CD8-positive, alpha-beta memory T cell (primary cell): Measurements from ENCODE around the gene GJB2. TPM values are rescaled to one million over a fixed set of nuclear protein-coding genes. Genes with fewer than 3 reads are reported as not detected.
"Not testable (repeated sequence)": the region's sequence is repeated elsewhere in the genome, so short reads cannot be mapped to it uniquely, and the experiment has no call there.

Source experiments
- CTCF ChIA-PET: fragments of 350-600 bp; sonication (Branson Sonifier 250); formaldehyde crosslinking; loops from one replicate; lab custom pipeline; 2021; ENCODE audit warnings: antibody characterized with exemption; lab: Charles Lee
- POLR2A ChIA-PET: fragments of 350-600 bp; sonication (Branson Sonifier 250); formaldehyde crosslinking; loops from one replicate; lab custom pipeline; 2021; ENCODE audit warnings: antibody characterized with exemption; lab: Charles Lee
- DNase-seq, 5 donors: peaks; one replicate each; pipeline versions ENCODE4 v3.0.0 to v3.0.0-alpha.2; 2020 to 2022; ENCODE audit warnings: mixed read lengths in 1 of 5
- H3K27ac ChIP-seq: one replicate; pipeline ENCODE4 v1.7.0; 2013; ENCODE audit warnings: low read depth, mild to moderate bottlenecking, low read length, moderate library complexity
- H3K27me3 ChIP-seq: 2 replicates; pipeline ENCODE4 v1.7.0; 2013; ENCODE audit warnings: low read length, mild to moderate bottlenecking; ENCODE audit not compliant: insufficient read depth, poor library complexity, severe bottlenecking
- H3K36me3 ChIP-seq: 2 replicates; pipeline ENCODE4 v1.7.0; 2013; ENCODE audit warnings: mild to moderate bottlenecking, low read length, moderate library complexity; ENCODE audit not compliant: insufficient read depth
- H3K4me1 ChIP-seq: 2 replicates; pipeline ENCODE4 v1.7.0; 2013; ENCODE audit warnings: mild to moderate bottlenecking, low read length, moderate library complexity; ENCODE audit not compliant: insufficient read depth
- H3K4me3 ChIP-seq: 2 replicates; pipeline ENCODE4 v1.7.0; 2013; ENCODE audit warnings: mild to moderate bottlenecking, low read length
- H3K9me3 ChIP-seq: 2 replicates; pipeline ENCODE4 v1.7.0; 2013; ENCODE audit warnings: mild to moderate bottlenecking, low read length
- H3K27ac Mint-ChIP-seq, 8 donors: one replicate each; pipeline ENCODE4 v1.8.0; 2020 to 2021; ENCODE audit warnings: mixed read lengths in 8 of 8, mild to moderate bottlenecking in 6 of 8, inconsistent platforms in 3 of 8, moderate library complexity in 3 of 8
- H3K27me3 Mint-ChIP-seq, 2 donors: one replicate each; pipeline ENCODE4 v1.8.0; 2020 to 2021; ENCODE audit warnings: mixed read lengths in 2 of 2, mild to moderate bottlenecking in 1 of 2, moderate library complexity in 1 of 2
- H3K36me3 Mint-ChIP-seq, 3 donors: one replicate each; pipeline ENCODE4 v1.8.0; 2020 to 2021; ENCODE audit warnings: mixed read lengths in 3 of 3, inconsistent platforms in 1 of 3, mild to moderate bottlenecking in 1 of 3
- H3K4me1 Mint-ChIP-seq, 3 donors: one replicate each; pipeline ENCODE4 v1.8.0; 2020 to 2021; ENCODE audit warnings: mixed read lengths in 3 of 3, inconsistent platforms in 1 of 3, mild to moderate bottlenecking in 1 of 3
- H3K4me3 Mint-ChIP-seq, 7 donors: one replicate each; pipeline ENCODE4 v1.8.0; 2020 to 2021; ENCODE audit warnings: mixed read lengths in 7 of 7, mild to moderate bottlenecking in 6 of 7, moderate library complexity in 4 of 7, inconsistent platforms in 2 of 7
- H3K9me3 Mint-ChIP-seq, 5 donors: one replicate each; pipeline ENCODE4 v1.8.0; 2020 to 2022; ENCODE audit warnings: mixed read lengths in 5 of 5, mild to moderate bottlenecking in 3 of 5, moderate library complexity in 2 of 5, inconsistent platforms in 1 of 5
- polyA plus RNA-seq: library from polyadenylated mRNA; unstranded; fragments of 300-500 nt; fragmentation: Illumina TruSeq; gene quantifications from one replicate; pipeline ENCODE4 v1.2.3, GENCODE V29; 2021
- total RNA-seq, 2 experiments: library from RNA; stranded (reverse); gene quantifications; one replicate each; pipeline ENCODE4 v1.2.3, GENCODE V29; 2021

Gene GJB2
- total and polyA plus RNA-seq, 3 experiments from 2014 or later, result 27.3 to 27.6 TPM; not detected in 1

- no peaks in the 10 kb centered on the region for H3K9me3 ChIP-seq
- Mint-ChIP-seq H3K4me3 (peak overlapping the region; percentile 81 to 90 (median 86)), H3K9me3 (no peaks in the 10 kb centered on the region), H3K27ac (peak overlapping the region in 4 of 8 donors; percentile 4 to 50 (median 44)), H3K36me3 (peaks cover 0 to 2% (median 0%) of the 10 kb centered on the region in 3 donors), H3K4me1 (peaks cover 8 to 23% (median 19%) of the 10 kb centered on the region in 3 donors), H3K27me3 (peaks cover 17 to 39% of the 10 kb centered on the region in 2 donors)
- CTCF ChIA-PET, result interaction anchor here (0.7 to 2.4 kb wide), 3 partner anchors 33 to 69 kb away, joined by 3 to 15 read pairs (median 5); no protein-coding TSS in a partner anchor
- H3K27me3 ChIP-seq, result peaks cover 20% of the 10 kb centered on the region
- no peak overlapping the region for H3K27ac ChIP-seq
- peak in 1 of 5 donors; percentile 20 for DNase-seq
- no peaks in the 10 kb centered on the region for H3K36me3 ChIP-seq
- H3K4me3 ChIP-seq, result no peak overlapping the region
- peaks cover 6% of the 10 kb centered on the region for H3K4me1 ChIP-seq
- POLR2A ChIA-PET, result interaction anchor here (0.8 kb wide), 1 partner anchor 40 kb away, joined by 4 read pairs; no protein-coding TSS in a partner anchor
Measured at GRCh38 chr13:20159646-20160305, 33.0 kb downstream of the GJB2 start.

GRCh38 chr13:20157151-20157796, 35.5 kb downstream of the GJB2 start:
- Mint-ChIP-seq H3K36me3 (peaks cover 0 to 2% (median 0%) of the 10 kb centered on the region in 3 donors), H3K27ac (peak overlapping the region in 2 of 8 donors; percentile 1 to 54), H3K4me1 (peaks cover 8 to 18% (median 15%) of the 10 kb centered on the region in 3 donors), H3K27me3 (peaks cover 11 to 34% of the 10 kb centered on the region in 2 donors), H3K4me3 (peak overlapping the region in 1 of 7 donors; percentile 44), H3K9me3 (no peaks in the 10 kb centered on the region)
- no peaks in the 10 kb centered on the region for H3K36me3 ChIP-seq
- CTCF ChIA-PET, result no interaction called here
- peaks cover 17% of the 10 kb centered on the region for H3K27me3 ChIP-seq
- POLR2A ChIA-PET, result interaction anchor here (0.5 kb wide), 1 partner anchor 138 kb away, joined by 5 read pairs; no protein-coding TSS in a partner anchor
- no peak for DNase-seq
- no peak overlapping the region for H3K4me3 ChIP-seq
- H3K9me3 ChIP-seq, result no peaks in the 10 kb centered on the region
- H3K27ac ChIP-seq, result no peak overlapping the region
- peaks cover 6% of the 10 kb centered on the region for H3K4me1 ChIP-seq

- Mint-ChIP-seq H3K36me3 (peaks cover 0 to 2% (median 0%) of the 10 kb centered on the region in 3 donors), H3K27ac (no peak overlapping the region), H3K27me3 (peaks cover 11 to 33% of the 10 kb centered on the region in 2 donors), H3K4me3 (no peak overlapping the region), H3K9me3 (no peaks in the 10 kb centered on the region), H3K4me1 (peaks cover 8 to 12% (median 10%) of the 10 kb centered on the region in 3 donors)
- no peak for DNase-seq
- CTCF ChIA-PET, result no interaction called here
- no peak overlapping the region for H3K27ac ChIP-seq
- POLR2A ChIA-PET, result interaction anchor here (0.5 kb wide), 1 partner anchor 138 kb away, joined by 5 read pairs; no protein-coding TSS in a partner anchor
- H3K36me3 ChIP-seq, result no peaks in the 10 kb centered on the region
- no peak overlapping the region for H3K4me3 ChIP-seq
- H3K27me3 ChIP-seq, result peaks cover 11% of the 10 kb centered on the region
- H3K4me1 ChIP-seq, result peaks cover 3% of the 10 kb centered on the region
- no peaks in the 10 kb centered on the region for H3K9me3 ChIP-seq
Measured at GRCh38 chr13:20156702-20157101, 36.0 kb downstream of the GJB2 start.

GRCh38 chr13:20153290-20153689, 39.4 kb downstream of the GJB2 start:
- peaks cover 12 to 46% of the 10 kb centered on the region in 2 donors for H3K27me3 Mint-ChIP-seq
- H3K4me3 Mint-ChIP-seq, H3K36me3 Mint-ChIP-seq, H3K27me3 ChIP-seq, CTCF ChIA-PET, DNase-seq, H3K27ac ChIP-seq, H3K9me3 Mint-ChIP-seq, H3K36me3 ChIP-seq, H3K4me3 ChIP-seq, H3K9me3 ChIP-seq, POLR2A ChIA-PET, H3K4me1 ChIP-seq, H3K27ac Mint-ChIP-seq, H3K4me1 Mint-ChIP-seq: not testable (repeated sequence)

- Histone ChIP-seq H3K36me3 (no peaks in the 10 kb centered on the region), H3K27me3 (no peaks in the 10 kb centered on the region), H3K27ac (no peak overlapping the region), H3K4me3 (no peak overlapping the region), H3K9me3 (no peaks in the 10 kb centered on the region), H3K4me1 (no peaks in the 10 kb centered on the region)
- Mint-ChIP-seq H3K36me3 (peaks cover 0 to 2% (median 0%) of the 10 kb centered on the region in 3 donors), H3K9me3 (no peaks in the 10 kb centered on the region), H3K4me3 (no peak overlapping the region), H3K4me1 (no peaks in the 10 kb centered on the region), H3K27me3 (peaks cover 9 to 49% of the 10 kb centered on the region in 2 donors), H3K27ac (no peak overlapping the region)
- ChIA-PET CTCF (interaction anchor here (1.1 kb wide), 1 partner anchor 24 kb away, joined by 3 read pairs; no protein-coding TSS in a partner anchor), POLR2A (no interaction called here)
- DNase-seq, result no peak
Measured at GRCh38 chr13:20151612-20152011, 41.1 kb downstream of the GJB2 start.

GRCh38 chr13:20151016-20151415, 41.7 kb downstream of the GJB2 start:
- Mint-ChIP-seq H3K9me3 (no peaks in the 10 kb centered on the region), H3K4me3 (no peak overlapping the region)
- CTCF ChIA-PET, result interaction anchor here (1.1 kb wide), 1 partner anchor 24 kb away, joined by 3 read pairs; no protein-coding TSS in a partner anchor

GRCh38 chr13:20150561-20150960, 42.2 kb downstream of the GJB2 start:
- no peak overlapping the region for H3K27ac ChIP-seq
- H3K27me3 Mint-ChIP-seq, result peaks cover 9 to 55% of the 10 kb centered on the region in 2 donors

More at GRCh38 chr13:20151016-20151415, 41.7 kb downstream of the GJB2 start:
- Histone ChIP-seq H3K36me3 (no peaks in the 10 kb centered on the region), H3K27ac (no peak overlapping the region), H3K9me3 (no peaks in the 10 kb centered on the region), H3K27me3 (no peaks in the 10 kb centered on the region), H3K4me3 (no peak overlapping the region), H3K4me1 (no peaks in the 10 kb centered on the region)
- Mint-ChIP-seq H3K36me3 (peaks cover 0 to 2% (median 0%) of the 10 kb centered on the region in 3 donors), H3K27ac (no peak overlapping the region), H3K4me1 (no peaks in the 10 kb centered on the region), H3K27me3 (peaks cover 9 to 51% of the 10 kb centered on the region in 2 donors)
- no peak for DNase-seq
- POLR2A ChIA-PET, result no interaction called here

GRCh38 chr13:20149762-20150161, 43.0 kb downstream of the GJB2 start:
- Histone ChIP-seq H3K4me1 (no peaks in the 10 kb centered on the region), H3K4me3 (no peak overlapping the region), H3K9me3 (no peaks in the 10 kb centered on the region), H3K27ac (no peak overlapping the region), H3K27me3 (no peaks in the 10 kb centered on the region), H3K36me3 (no peaks in the 10 kb centered on the region)
- H3K4me3 Mint-ChIP-seq, result no peak overlapping the region
- H3K9me3 Mint-ChIP-seq, result no peaks in the 10 kb centered on the region
- H3K4me1 Mint-ChIP-seq, result no peaks in the 10 kb centered on the region
- peaks cover 9 to 60% of the 10 kb centered on the region in 2 donors for H3K27me3 Mint-ChIP-seq
- peaks cover 0 to 2% (median 0%) of the 10 kb centered on the region in 3 donors for H3K36me3 Mint-ChIP-seq
- no peak for DNase-seq
- ChIA-PET CTCF (no interaction called here), POLR2A (no interaction called here)
- H3K27ac Mint-ChIP-seq, result no peak overlapping the region

More at GRCh38 chr13:20150561-20150960, 42.2 kb downstream of the GJB2 start:
- no peaks in the 10 kb centered on the region for H3K27me3 ChIP-seq
- no peak overlapping the region for H3K4me3 ChIP-seq
- Mint-ChIP-seq H3K4me3 (no peak overlapping the region), H3K36me3 (peaks cover 0 to 2% (median 0%) of the 10 kb centered on the region in 3 donors), H3K27ac (no peak overlapping the region), H3K9me3 (no peaks in the 10 kb centered on the region), H3K4me1 (no peaks in the 10 kb centered on the region)
- DNase-seq, result no peak
- no peaks in the 10 kb centered on the region for H3K36me3 ChIP-seq
- ChIA-PET CTCF (interaction anchor here (1.1 kb wide), 1 partner anchor 23 kb away, joined by 3 read pairs; no protein-coding TSS in a partner anchor), POLR2A (no interaction called here)
- no peaks in the 10 kb centered on the region for H3K4me1 ChIP-seq
- no peaks in the 10 kb centered on the region for H3K9me3 ChIP-seq
